Liver (tissue), 9 donors: Measurements from ENCODE around the gene DIS3L. TPM values are rescaled to one million over a fixed set of nuclear protein-coding genes. Genes with fewer than 3 reads are reported as not detected.

Experiments
- DNase-seq: peaks from one replicate; pipeline ENCODE4 v3.0.0-alpha.2; 2017; ENCODE audit warnings: low spot score
- H3K27ac ChIP-seq, 2 donors: one replicate each; pipeline ENCODE4 v1.7.0; 2013; ENCODE audit warnings: inconsistent platforms in 2 of 2, low read length in 2 of 2, control low read depth in 1 of 2, low read depth in 1 of 2, mild to moderate bottlenecking in 1 of 2
- H3K27me3 ChIP-seq, 4 donors: one replicate each; pipeline versions ENCODE4 v1.6.1 to v1.7.0; 2013; ENCODE audit warnings: low read length in 3 of 4, inconsistent platforms in 1 of 4, mild to moderate bottlenecking in 1 of 4, moderate library complexity in 1 of 4; ENCODE audit not compliant: control insufficient read depth in 4 of 4, insufficient read depth in 4 of 4
- H3K36me3 ChIP-seq, 4 donors: one replicate each; pipeline versions ENCODE4 v1.6.1 to v1.7.0; 2013; ENCODE audit warnings: low read length in 3 of 4, mild to moderate bottlenecking in 3 of 4, low read depth in 1 of 4, moderate library complexity in 1 of 4; ENCODE audit not compliant: control insufficient read depth in 4 of 4, insufficient read depth in 3 of 4
- H3K4me1 ChIP-seq, 4 donors: one replicate each; pipeline versions ENCODE4 v1.6.1 to v1.7.0; 2013; ENCODE audit warnings: low read length in 3 of 4, mild to moderate bottlenecking in 3 of 4, moderate library complexity in 1 of 4; ENCODE audit not compliant: control insufficient read depth in 4 of 4, insufficient read depth in 4 of 4
- H3K4me3 ChIP-seq, 3 donors: one replicate each; pipeline versions ENCODE4 v1.6.1 to v1.7.0; 2013; ENCODE audit warnings: low read length in 3 of 3, control low read depth in 1 of 3, low read depth in 1 of 3, mild to moderate bottlenecking in 1 of 3
- H3K9ac ChIP-seq, 2 donors: one replicate each; pipeline ENCODE4 v1.7.0; 2013; ENCODE audit warnings: low read length in 2 of 2, mild to moderate bottlenecking in 2 of 2, moderate library complexity in 2 of 2, control low read depth in 1 of 2, low read depth in 1 of 2
- H3K9me3 ChIP-seq, 4 donors: one replicate each; pipeline versions ENCODE4 v1.6.1 to v1.7.0; 2013; ENCODE audit warnings: low read length in 3 of 4; ENCODE audit not compliant: control insufficient read depth in 4 of 4
- EGR1 ChIP-seq, 2 donors: IDR thresholded peaks; 2 replicates each; pipeline ENCODE4 v1.6.1; 2016 to 2018; ENCODE audit warnings: antibody characterized with exemption in 2 of 2, low read depth in 2 of 2
- FOXA2 ChIP-seq: IDR thresholded peaks from 2 replicates; pipeline ENCODE4 v1.6.1; 2016; ENCODE audit warnings: antibody characterized with exemption
- HNF4G ChIP-seq: IDR thresholded peaks from 2 replicates; pipeline ENCODE4 v1.6.1; 2016; ENCODE audit warnings: antibody characterized with exemption
- JUND ChIP-seq, 2 donors: IDR thresholded peaks; 2 replicates each; pipeline ENCODE4 v1.6.1; 2016; ENCODE audit warnings: antibody characterized with exemption in 2 of 2
- RAD21 ChIP-seq, 2 donors: IDR thresholded peaks; 2 replicates each; pipeline ENCODE4 v1.6.1; 2016; ENCODE audit warnings: antibody characterized with exemption in 2 of 2, mild to moderate bottlenecking in 2 of 2
- RXRA ChIP-seq, 2 donors: IDR thresholded peaks; 2 replicates each; pipeline ENCODE4 v1.6.1; 2017 to 2018; ENCODE audit warnings: antibody characterized with exemption in 2 of 2, mild to moderate bottlenecking in 1 of 2
- SP1 ChIP-seq: IDR thresholded peaks from 2 replicates; pipeline ENCODE4 v1.6.1; 2018; ENCODE audit warnings: antibody characterized with exemption, mild to moderate bottlenecking
- TAF1 ChIP-seq: conservative IDR thresholded peaks from 2 replicates; pipeline ENCODE4 v1.6.1; 2016; ENCODE audit warnings: antibody characterized with exemption, mild to moderate bottlenecking
- YY1 ChIP-seq: IDR thresholded peaks from 2 replicates; pipeline ENCODE4 v1.6.1; 2016; ENCODE audit warnings: antibody characterized with exemption, mild to moderate bottlenecking
- WGBS: extraction: QIAGEN DNeasy Blood & Tissue Kit; methylation state at CpG from one replicate; pipeline ENCODE4 v1.1.7; 2013; 5-methylcytosine and 5-hydroxymethylcytosine counted together
- polyA plus RNA-seq, 2 donors: library from polyadenylated mRNA; stranded (reverse) in 1 of 2; unstranded in 1 of 2; fragments of 200-250 nt in 1 of 2; fragments of >200 nt in 1 of 2; fragmentation: Nextera tagmentation in 1 of 2; extraction: Ambion mirVana in 1 of 2; gene quantifications; one replicate each; pipeline versions ENCODE4 v1.2.1 to v1.2.3, GENCODE V29; 2013 to 2015
- total RNA-seq, 2 donors: library from RNA; depleted of rRNA; stranded (reverse); fragments of >200 nt; gene quantifications; one replicate each; pipeline ENCODE4 v1.2.3, GENCODE V29; 2014
- TF ChIP-seq, protein P1 (sequence below): IDR thresholded peaks from 2 replicates; pipeline ENCODE4 v1.6.1; 2016; ENCODE audit warnings: antibody characterized with exemption, mild to moderate bottlenecking
- TF ChIP-seq, protein P2 (sequence below): IDR thresholded peaks from 2 replicates; pipeline ENCODE4 v1.6.1; 2016; ENCODE audit warnings: antibody characterized with exemption
- TF ChIP-seq, protein P3 (sequence below): fragments of 150-350 bp; IDR thresholded peaks from 2 replicates; pipeline ENCODE4 v1.5.1; 2017; ENCODE audit warnings: improper control_type of control experiment, low read depth, low read length; ENCODE audit not compliant: missing input control
- TF ChIP-seq, protein P4 (sequence below): IDR thresholded peaks from 2 replicates; pipeline ENCODE4 v1.6.1; 2016; ENCODE audit warnings: antibody characterized with exemption
- donor health status: healthy.
- donor health status: healthy.
- donor health status: healthy.
- donor health status: healthy.
- donor health status: healthy.

The DIS3L gene
- total and polyA plus RNA-seq, 4 donors = 9.9 to 40.2 (median 15.7) TPM

DNA sequence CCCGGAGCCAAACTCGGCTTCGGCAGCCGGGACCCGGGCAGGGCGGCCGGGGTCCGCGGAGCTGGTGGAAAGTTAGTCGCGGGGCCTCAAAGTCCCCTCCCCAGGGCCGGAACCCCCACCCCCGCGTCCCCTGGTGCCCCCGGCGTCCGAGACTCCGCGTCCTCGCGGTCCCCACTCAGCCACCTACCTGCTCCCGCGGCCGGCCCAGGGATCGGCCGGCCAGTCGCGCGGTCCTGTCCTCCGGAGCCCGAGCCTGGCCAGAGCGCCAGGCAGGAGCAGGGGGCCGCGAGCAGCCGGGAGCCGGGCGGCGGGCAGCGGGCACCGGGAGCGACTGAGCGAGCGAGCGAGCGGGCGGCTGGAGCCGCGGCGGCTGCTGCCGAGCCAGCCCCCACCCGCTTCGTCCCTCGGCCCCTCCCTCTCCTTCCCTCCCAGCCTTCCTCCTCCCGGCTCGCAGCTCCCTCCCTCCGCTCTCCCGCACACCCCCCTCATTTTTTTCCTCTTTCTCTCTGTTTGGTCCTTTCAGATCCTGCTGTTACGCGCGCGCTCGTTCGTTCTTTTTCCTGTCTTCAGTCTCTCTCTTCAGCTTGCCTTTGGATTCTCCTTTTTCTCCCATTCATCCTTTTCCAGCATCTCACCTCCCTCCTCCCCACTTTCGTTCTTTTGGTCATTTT lies 39.8 kb upstream of the DIS3L start, which contains the start of gene MEGF11:
TSS of gene MEGF11 (minus strand) at position 333 of the 671 bp plus-strand sequence. CDS start 125,347 bp downstream, outside the sequence.
- Histone ChIP-seq H3K9ac (no peak within 1 kb of the TSS), H3K27ac (no peak within 1 kb of the TSS), H3K27me3 (peaks cover 0 to 13% (median 7%) of the 10 kb centered on the region in 4 donors), H3K4me3 (peak within 1 kb of the TSS; percentile 24 to 54 (median 43)), H3K4me1 (peaks cover 15 to 26% (median 21%) of the 10 kb centered on the region in 4 donors), H3K9me3 (no peaks in the 10 kb centered on the region), H3K36me3 (no peaks in the 10 kb centered on the region)
- under 1% methylated on average over 64 of the region's 64 CpGs for WGBS
- TF ChIP-seq, protein P1, sequence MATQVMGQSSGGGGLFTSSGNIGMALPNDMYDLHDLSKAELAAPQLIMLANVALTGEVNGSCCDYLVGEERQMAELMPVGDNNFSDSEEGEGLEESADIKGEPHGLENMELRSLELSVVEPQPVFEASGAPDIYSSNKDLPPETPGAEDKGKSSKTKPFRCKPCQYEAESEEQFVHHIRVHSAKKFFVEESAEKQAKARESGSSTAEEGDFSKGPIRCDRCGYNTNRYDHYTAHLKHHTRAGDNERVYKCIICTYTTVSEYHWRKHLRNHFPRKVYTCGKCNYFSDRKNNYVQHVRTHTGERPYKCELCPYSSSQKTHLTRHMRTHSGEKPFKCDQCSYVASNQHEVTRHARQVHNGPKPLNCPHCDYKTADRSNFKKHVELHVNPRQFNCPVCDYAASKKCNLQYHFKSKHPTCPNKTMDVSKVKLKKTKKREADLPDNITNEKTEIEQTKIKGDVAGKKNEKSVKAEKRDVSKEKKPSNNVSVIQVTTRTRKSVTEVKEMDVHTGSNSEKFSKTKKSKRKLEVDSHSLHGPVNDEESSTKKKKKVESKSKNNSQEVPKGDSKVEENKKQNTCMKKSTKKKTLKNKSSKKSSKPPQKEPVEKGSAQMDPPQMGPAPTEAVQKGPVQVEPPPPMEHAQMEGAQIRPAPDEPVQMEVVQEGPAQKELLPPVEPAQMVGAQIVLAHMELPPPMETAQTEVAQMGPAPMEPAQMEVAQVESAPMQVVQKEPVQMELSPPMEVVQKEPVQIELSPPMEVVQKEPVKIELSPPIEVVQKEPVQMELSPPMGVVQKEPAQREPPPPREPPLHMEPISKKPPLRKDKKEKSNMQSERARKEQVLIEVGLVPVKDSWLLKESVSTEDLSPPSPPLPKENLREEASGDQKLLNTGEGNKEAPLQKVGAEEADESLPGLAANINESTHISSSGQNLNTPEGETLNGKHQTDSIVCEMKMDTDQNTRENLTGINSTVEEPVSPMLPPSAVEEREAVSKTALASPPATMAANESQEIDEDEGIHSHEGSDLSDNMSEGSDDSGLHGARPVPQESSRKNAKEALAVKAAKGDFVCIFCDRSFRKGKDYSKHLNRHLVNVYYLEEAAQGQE = no peak
- TF ChIP-seq YY1 (no peak), RXRA (IDR thresholded peaks at IDR 0.05) (no peak), RAD21 (IDR thresholded peaks at IDR 0.05) (no peak), EGR1 (IDR thresholded peaks at IDR 0.05; ENCODE audit: low read depth in 2 of 2) (no peak), SP1 (no peak), TAF1 (no peak), HNF4G (no peak), FOXA2 (no peak), JUND (IDR thresholded peaks at IDR 0.05) (no peak)
- TF ChIP-seq, protein P2, sequence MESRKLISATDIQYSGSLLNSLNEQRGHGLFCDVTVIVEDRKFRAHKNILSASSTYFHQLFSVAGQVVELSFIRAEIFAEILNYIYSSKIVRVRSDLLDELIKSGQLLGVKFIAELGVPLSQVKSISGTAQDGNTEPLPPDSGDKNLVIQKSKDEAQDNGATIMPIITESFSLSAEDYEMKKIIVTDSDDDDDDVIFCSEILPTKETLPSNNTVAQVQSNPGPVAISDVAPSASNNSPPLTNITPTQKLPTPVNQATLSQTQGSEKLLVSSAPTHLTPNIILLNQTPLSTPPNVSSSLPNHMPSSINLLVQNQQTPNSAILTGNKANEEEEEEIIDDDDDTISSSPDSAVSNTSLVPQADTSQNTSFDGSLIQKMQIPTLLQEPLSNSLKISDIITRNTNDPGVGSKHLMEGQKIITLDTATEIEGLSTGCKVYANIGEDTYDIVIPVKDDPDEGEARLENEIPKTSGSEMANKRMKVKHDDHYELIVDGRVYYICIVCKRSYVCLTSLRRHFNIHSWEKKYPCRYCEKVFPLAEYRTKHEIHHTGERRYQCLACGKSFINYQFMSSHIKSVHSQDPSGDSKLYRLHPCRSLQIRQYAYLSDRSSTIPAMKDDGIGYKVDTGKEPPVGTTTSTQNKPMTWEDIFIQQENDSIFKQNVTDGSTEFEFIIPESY = no peak
- TF ChIP-seq, protein P3, sequence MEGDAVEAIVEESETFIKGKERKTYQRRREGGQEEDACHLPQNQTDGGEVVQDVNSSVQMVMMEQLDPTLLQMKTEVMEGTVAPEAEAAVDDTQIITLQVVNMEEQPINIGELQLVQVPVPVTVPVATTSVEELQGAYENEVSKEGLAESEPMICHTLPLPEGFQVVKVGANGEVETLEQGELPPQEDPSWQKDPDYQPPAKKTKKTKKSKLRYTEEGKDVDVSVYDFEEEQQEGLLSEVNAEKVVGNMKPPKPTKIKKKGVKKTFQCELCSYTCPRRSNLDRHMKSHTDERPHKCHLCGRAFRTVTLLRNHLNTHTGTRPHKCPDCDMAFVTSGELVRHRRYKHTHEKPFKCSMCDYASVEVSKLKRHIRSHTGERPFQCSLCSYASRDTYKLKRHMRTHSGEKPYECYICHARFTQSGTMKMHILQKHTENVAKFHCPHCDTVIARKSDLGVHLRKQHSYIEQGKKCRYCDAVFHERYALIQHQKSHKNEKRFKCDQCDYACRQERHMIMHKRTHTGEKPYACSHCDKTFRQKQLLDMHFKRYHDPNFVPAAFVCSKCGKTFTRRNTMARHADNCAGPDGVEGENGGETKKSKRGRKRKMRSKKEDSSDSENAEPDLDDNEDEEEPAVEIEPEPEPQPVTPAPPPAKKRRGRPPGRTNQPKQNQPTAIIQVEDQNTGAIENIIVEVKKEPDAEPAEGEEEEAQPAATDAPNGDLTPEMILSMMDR = no peak
- TF ChIP-seq, protein P4, sequence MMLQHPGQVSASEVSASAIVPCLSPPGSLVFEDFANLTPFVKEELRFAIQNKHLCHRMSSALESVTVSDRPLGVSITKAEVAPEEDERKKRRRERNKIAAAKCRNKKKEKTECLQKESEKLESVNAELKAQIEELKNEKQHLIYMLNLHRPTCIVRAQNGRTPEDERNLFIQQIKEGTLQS = no peak
- DNase-seq = no peak
